ENCODE measurements around the gene PSMC6.

- TF ChIP-seq CTCF (IDR thresholded peaks at IDR 0.05) (no peak), POLR2A (IDR thresholded peaks at IDR 0.05) (no peak)
Measured at GRCh38 chr14:52755607-52756316, 48.8 kb downstream of the PSMC6 start.

Measured in right lobe of liver (tissue), 4 donors.